Panc1 (cell line): ENCODE results near the gene BCL2L1. TPM values are rescaled to one million over a fixed set of nuclear protein-coding genes. Genes with fewer than 3 reads are reported as not detected.

Experiments
- ATAC-seq: fragments of 200-7000 bp; cut with Tn5 transposase; 2 replicates; pipeline ENCODE4 v1.9.1; 2020; ENCODE audit warnings: mild to moderate bottlenecking, moderate library complexity
- BruUV-seq: library from RNA; stranded (reverse); fragments of 400-500 nt; replicated peaks from 2 replicates; lab custom pipeline; 2021; lab: Mats Ljungman, UMichigan
- CTCF ChIA-PET: fragments of 300-600 bp; sonication (Branson Sonifier 250); formaldehyde crosslinking; loops from one replicate; lab custom pipeline; 2022; ENCODE audit warnings: antibody characterized with exemption; lab: Charles Lee
- POLR2A ChIA-PET: fragments of 300-600 bp; sonication (Branson Sonifier 250); formaldehyde crosslinking; loops from one replicate; lab custom pipeline; 2022; ENCODE audit warnings: antibody characterized with exemption; lab: Charles Lee
- DNase-seq: peaks from one replicate; pipeline ENCODE4 v3.0.0-alpha.2; 2010; ENCODE audit warnings: low read depth, low spot score
- H3K27ac ChIP-seq: 2 replicates; pipeline ENCODE4 v1.5.1; 2011; ENCODE audit warnings: mild to moderate bottlenecking, low read length, inconsistent platforms
- H3K27me3 ChIP-seq: fragments of 200-500 bp; sonication (Bioruptor generic); 2 replicates; pipeline ENCODE4 v1.6.0; 2014; ENCODE audit warnings: low read length, inconsistent platforms; ENCODE audit not compliant: control insufficient read depth, insufficient read depth
- H3K36me3 ChIP-seq: fragments of 200-500 bp; sonication (Bioruptor generic); 2 replicates; pipeline ENCODE4 v1.5.1; 2014; ENCODE audit warnings: inconsistent platforms, mild to moderate bottlenecking, low read length, moderate library complexity; ENCODE audit not compliant: control insufficient read depth, insufficient read depth
- H3K4me1 ChIP-seq: 2 replicates; pipeline ENCODE4 v1.5.1; 2011; ENCODE audit warnings: inconsistent platforms, mild to moderate bottlenecking, low read length, moderate library complexity; ENCODE audit not compliant: control insufficient read depth, insufficient read depth
- H3K4me3 ChIP-seq, 2 experiments: 2 replicates each; pipeline ENCODE4 v1.5.1; 2011 to 2012; ENCODE audit warnings: low read depth in 2 of 2, low read length in 2 of 2, mild to moderate bottlenecking in 2 of 2, inconsistent platforms in 1 of 2, moderate library complexity in 1 of 2
- H3K9me3 ChIP-seq: fragments of 200-500 bp; sonication (Bioruptor generic); 2 replicates; pipeline ENCODE4 v1.5.1; 2014; ENCODE audit warnings: low read depth, mild to moderate bottlenecking, inconsistent platforms, low read length, moderate library complexity; ENCODE audit not compliant: control insufficient read depth, insufficient read depth
- POLR2AphosphoS5 ChIP-seq: IDR thresholded peaks from 2 replicates; pipeline ENCODE4 v1.6.1; 2012; ENCODE audit warnings: mild to moderate bottlenecking, low read depth, low read length, moderate library complexity
- SIN3A ChIP-seq: IDR thresholded peaks from 2 replicates; pipeline ENCODE4 v1.6.1; 2012; ENCODE audit warnings: low read depth, mild to moderate bottlenecking, low read length, moderate library complexity, borderline replicate concordance; ENCODE audit not compliant: insufficient read depth
- TCF7L2 ChIP-seq: IDR thresholded peaks from 2 replicates; pipeline ENCODE4 v1.6.1; 2011; ENCODE audit warnings: mild to moderate bottlenecking, low read depth, low read length, inconsistent platforms
- in situ Hi-C: cut with HindIII; loops from 2 replicates; pipeline ENCODE4 v1.10.0; 2016; ENCODE audit warnings: low sequenced_read_pairs, low pct_unique_long_range_greater_than_20kb
- intact Hi-C: fragments of 100-400 bp; cut with micrococcal nuclease; formaldehyde crosslinking; loops from one replicate; pipeline ENCODE4 v1.10.0; 2022; ENCODE audit not compliant: unreplicated experiment
- total RNA-seq: library from RNA; stranded (reverse); gene quantifications from one replicate; pipeline ENCODE4 v1.2.1, GENCODE V29; 2021; ENCODE audit not compliant: unreplicated experiment
- TF ChIP-seq, protein P1 (sequence below), 2 experiments: IDR thresholded peaks; 2 replicates each; pipeline ENCODE4 v1.6.1; 2011 to 2012; ENCODE audit warnings: low read depth in 2 of 2, control low read depth in 1 of 2, low read length in 1 of 2, mild to moderate bottlenecking in 1 of 2, moderate library complexity in 1 of 2; ENCODE audit not compliant: insufficient read depth in 1 of 2
- TF ChIP-seq, protein P2 (sequence below): fragments of 450-650 bp; IDR thresholded peaks from 2 replicates; pipeline ENCODE4 v1.5.1; 2017; ENCODE audit warnings: mild to moderate bottlenecking

BCL2L1 gene
- total RNA-seq, 1 experiment from 2014 or later, result 150 TPM

DNA sequence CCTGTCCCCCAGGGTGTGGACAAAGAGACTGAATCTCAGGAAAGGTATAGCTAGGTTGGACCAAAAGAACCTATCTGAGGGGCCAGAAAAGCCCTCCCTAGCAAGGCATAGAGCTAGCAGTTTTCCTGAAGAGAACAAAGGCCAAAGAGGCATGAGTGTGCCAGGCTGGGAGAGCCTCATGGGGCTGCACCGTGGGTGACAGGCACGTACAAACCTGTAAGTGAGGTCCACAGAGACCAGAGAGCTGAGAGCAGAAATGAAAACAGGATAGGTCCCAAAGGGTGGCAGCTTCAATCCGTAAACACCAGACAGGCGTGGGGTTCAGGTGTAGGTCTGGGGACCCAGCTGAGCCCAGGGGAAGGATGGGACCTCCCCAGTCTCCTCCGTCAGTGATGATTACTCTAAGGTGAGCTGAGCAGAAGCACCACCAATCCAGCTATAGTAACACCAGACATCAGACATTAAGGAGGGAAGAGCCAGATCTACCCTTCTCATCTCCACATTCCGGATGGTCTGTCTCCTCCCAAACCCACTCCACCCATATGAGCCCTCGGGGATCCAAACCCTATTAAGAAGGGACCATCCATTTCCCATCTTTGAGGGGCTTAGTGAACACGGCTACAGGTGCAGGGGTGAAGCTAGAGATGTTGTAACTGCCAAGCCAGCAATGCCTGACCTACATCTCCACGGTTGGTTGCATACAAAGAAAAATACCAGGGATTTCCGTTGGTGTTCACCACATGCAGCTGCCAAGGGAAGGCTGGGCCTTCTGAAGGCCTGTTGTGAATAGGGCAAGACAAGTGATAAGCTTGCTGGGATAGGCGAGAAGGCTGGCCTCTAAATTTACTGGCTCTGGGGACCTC lies 38.3 kb downstream of the BCL2L1 start:
- Histone ChIP-seq H3K4me1 (peaks cover 31% of the 10 kb centered on the region), H3K4me3 (no peak overlapping the region), H3K27ac (peak overlapping the region; percentile 31), H3K9me3 (no peaks in the 10 kb centered on the region), H3K36me3 (no peaks in the 10 kb centered on the region; the same call in none of the 2 replicates), H3K27me3 (no peaks in the 10 kb centered on the region)
- no peak for TF ChIP-seq TCF7L2
- DNase-seq (no peak), ATAC-seq (peak; percentile 42)
- ChIA-PET CTCF (interaction anchor here (1.0 to 1.6 kb wide), 3 partner anchors 9 to 39 kb away, joined by 3 to 5 read pairs (median 4); no protein-coding TSS in a partner anchor), POLR2A (interaction anchor here (0.6 to 1.3 kb wide), 4 partner anchors 32 to 116 kb away, joined by 3 to 7 read pairs (median 4); partner anchors contain the start of gene ID1)
- intact Hi-C loops (no loop called here), in situ Hi-C loops (loop anchor here (5.0 kb wide), 1 partner anchor 32 kb away; no protein-coding TSS in a partner anchor)
- BruUV-seq, result no TSS peak

DNA sequence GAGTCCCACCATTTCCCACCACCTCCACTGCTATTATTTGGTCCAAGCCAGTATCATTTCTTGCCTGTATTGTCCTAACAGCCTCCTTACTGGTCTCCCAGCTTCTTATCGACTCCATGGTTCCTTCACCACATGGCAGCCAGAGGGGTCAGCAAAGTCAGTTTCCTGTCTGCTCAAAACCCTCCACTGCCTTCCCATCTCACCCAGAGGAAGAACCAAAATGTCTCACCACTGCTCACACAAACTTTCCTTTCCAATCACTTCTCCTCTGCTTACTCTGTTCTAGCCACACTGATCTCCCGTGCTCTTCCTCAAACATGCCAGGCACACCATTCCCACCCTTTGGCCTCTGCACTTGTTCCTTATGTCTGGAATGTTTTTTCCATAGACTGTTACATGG lies 39.7 kb downstream of the BCL2L1 start:
- ChIA-PET POLR2A (no interaction called here), CTCF (interaction anchor here (0.7 kb wide), 1 partner anchor 21 kb away, joined by 4 read pairs; no protein-coding TSS in a partner anchor)
- H3K27ac ChIP-seq, result peak overlapping the region; percentile 5; the same call in 1 of the 2 replicates
- ATAC-seq (no peak), DNase-seq (no peak)
- intact Hi-C loops (no loop called here), in situ Hi-C loops (no loop called here)
- no peak overlapping the region for H3K4me3 ChIP-seq
- TF ChIP-seq SIN3A (no peak), POLR2AphosphoS5 (no peak)
- TF ChIP-seq, protein P1, sequence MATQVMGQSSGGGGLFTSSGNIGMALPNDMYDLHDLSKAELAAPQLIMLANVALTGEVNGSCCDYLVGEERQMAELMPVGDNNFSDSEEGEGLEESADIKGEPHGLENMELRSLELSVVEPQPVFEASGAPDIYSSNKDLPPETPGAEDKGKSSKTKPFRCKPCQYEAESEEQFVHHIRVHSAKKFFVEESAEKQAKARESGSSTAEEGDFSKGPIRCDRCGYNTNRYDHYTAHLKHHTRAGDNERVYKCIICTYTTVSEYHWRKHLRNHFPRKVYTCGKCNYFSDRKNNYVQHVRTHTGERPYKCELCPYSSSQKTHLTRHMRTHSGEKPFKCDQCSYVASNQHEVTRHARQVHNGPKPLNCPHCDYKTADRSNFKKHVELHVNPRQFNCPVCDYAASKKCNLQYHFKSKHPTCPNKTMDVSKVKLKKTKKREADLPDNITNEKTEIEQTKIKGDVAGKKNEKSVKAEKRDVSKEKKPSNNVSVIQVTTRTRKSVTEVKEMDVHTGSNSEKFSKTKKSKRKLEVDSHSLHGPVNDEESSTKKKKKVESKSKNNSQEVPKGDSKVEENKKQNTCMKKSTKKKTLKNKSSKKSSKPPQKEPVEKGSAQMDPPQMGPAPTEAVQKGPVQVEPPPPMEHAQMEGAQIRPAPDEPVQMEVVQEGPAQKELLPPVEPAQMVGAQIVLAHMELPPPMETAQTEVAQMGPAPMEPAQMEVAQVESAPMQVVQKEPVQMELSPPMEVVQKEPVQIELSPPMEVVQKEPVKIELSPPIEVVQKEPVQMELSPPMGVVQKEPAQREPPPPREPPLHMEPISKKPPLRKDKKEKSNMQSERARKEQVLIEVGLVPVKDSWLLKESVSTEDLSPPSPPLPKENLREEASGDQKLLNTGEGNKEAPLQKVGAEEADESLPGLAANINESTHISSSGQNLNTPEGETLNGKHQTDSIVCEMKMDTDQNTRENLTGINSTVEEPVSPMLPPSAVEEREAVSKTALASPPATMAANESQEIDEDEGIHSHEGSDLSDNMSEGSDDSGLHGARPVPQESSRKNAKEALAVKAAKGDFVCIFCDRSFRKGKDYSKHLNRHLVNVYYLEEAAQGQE (IDR thresholded peaks at IDR 0.05; ENCODE audit: insufficient read depth in 1 of 2, low read depth in 2 of 2, low read length in 1 of 2), result no peak
- no peaks in the 10 kb centered on the region for H3K27me3 ChIP-seq
- H3K4me1 ChIP-seq, result peaks cover 45% of the 10 kb centered on the region
- BruUV-seq, result TSS peak; percentile 28
- H3K36me3 ChIP-seq, result peaks cover 4% of the 10 kb centered on the region; the same call in 1 of the 2 replicates
- no peaks in the 10 kb centered on the region for H3K9me3 ChIP-seq

DNA sequence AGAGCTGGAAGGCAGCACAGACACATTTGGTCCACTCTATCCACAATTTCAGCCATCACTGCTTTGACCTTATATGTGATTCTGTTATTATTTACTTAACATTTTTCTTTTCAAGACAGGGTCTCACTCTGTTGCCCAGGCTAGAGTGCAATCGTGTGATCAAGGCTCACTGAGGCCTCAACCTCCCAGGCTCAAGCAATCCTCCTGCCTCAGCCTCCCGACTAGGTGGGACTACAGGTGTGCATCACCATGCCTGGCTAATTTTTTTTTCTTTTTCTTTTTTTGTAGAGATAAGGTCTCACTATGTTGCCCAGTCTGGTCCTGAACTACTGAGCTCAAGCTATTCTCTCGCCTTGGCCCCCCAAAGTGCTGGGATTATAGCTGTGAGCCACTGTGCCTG lies 40.3 kb downstream of the BCL2L1 start:
- TF ChIP-seq POLR2AphosphoS5 (no peak), SIN3A (no peak), TCF7L2 (no peak)
- TF ChIP-seq, protein P2, sequence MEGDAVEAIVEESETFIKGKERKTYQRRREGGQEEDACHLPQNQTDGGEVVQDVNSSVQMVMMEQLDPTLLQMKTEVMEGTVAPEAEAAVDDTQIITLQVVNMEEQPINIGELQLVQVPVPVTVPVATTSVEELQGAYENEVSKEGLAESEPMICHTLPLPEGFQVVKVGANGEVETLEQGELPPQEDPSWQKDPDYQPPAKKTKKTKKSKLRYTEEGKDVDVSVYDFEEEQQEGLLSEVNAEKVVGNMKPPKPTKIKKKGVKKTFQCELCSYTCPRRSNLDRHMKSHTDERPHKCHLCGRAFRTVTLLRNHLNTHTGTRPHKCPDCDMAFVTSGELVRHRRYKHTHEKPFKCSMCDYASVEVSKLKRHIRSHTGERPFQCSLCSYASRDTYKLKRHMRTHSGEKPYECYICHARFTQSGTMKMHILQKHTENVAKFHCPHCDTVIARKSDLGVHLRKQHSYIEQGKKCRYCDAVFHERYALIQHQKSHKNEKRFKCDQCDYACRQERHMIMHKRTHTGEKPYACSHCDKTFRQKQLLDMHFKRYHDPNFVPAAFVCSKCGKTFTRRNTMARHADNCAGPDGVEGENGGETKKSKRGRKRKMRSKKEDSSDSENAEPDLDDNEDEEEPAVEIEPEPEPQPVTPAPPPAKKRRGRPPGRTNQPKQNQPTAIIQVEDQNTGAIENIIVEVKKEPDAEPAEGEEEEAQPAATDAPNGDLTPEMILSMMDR, result no peak
- TF ChIP-seq, protein P1 (IDR thresholded peaks at IDR 0.05; ENCODE audit: insufficient read depth in 1 of 2, low read depth in 2 of 2, low read length in 1 of 2), result no peak
- POLR2A ChIA-PET, result interaction anchor here (0.5 to 0.6 kb wide), 3 partner anchors 22 to 191 kb away, joined by 3 to 16 read pairs (median 4); no protein-coding TSS in a partner anchor

More for the DNA sequence above, 40.3 kb downstream of the BCL2L1 start:
- Histone ChIP-seq H3K4me3 (no peak overlapping the region), H3K27me3 (no peaks in the 10 kb centered on the region), H3K27ac (no peak overlapping the region), H3K9me3 (no peaks in the 10 kb centered on the region), H3K4me1 (peaks cover 51% of the 10 kb centered on the region), H3K36me3 (peaks cover 4% of the 10 kb centered on the region; the same call in 1 of the 2 replicates)
- BruUV-seq, result no TSS peak
- intact Hi-C loops (no loop called here), in situ Hi-C loops (no loop called here)
- DNase-seq (no peak), ATAC-seq (no peak)
- CTCF ChIA-PET, result interaction anchor here (0.6 to 0.7 kb wide), 2 partner anchors 21 to 40 kb away, joined by 3 to 4 read pairs; partner anchors contain the start of gene BCL2L1
